Suprapubic skin (tissue), 3 donors: Measurements from ENCODE around the gene DNMT3A.

Experiments used
- POLR2AphosphoS5 ChIP-seq, 3 donors: sonication (generic); formaldehyde crosslinking; IDR thresholded peaks; one replicate each; pipeline ENCODE4 v1.6.1; 2017; ENCODE audit warnings: antibody characterized with exemption in 3 of 3
- TF ChIP-seq, protein P1 (sequence below), 2 donors: fragments of 200-600 bp in 1 of 2; fragments of 450-650 bp in 1 of 2; sonication (generic) in 1 of 2; IDR thresholded peaks; one replicate each; pipeline ENCODE4 v1.5.1; 2016 to 2019; ENCODE audit warnings: antibody characterized with exemption in 2 of 2, mild to moderate bottlenecking in 1 of 2, moderate library complexity in 1 of 2

GRCh38 chr2:25294573-25295462, 46.9 kb downstream of the DNMT3A start:
- TF ChIP-seq, protein P1, sequence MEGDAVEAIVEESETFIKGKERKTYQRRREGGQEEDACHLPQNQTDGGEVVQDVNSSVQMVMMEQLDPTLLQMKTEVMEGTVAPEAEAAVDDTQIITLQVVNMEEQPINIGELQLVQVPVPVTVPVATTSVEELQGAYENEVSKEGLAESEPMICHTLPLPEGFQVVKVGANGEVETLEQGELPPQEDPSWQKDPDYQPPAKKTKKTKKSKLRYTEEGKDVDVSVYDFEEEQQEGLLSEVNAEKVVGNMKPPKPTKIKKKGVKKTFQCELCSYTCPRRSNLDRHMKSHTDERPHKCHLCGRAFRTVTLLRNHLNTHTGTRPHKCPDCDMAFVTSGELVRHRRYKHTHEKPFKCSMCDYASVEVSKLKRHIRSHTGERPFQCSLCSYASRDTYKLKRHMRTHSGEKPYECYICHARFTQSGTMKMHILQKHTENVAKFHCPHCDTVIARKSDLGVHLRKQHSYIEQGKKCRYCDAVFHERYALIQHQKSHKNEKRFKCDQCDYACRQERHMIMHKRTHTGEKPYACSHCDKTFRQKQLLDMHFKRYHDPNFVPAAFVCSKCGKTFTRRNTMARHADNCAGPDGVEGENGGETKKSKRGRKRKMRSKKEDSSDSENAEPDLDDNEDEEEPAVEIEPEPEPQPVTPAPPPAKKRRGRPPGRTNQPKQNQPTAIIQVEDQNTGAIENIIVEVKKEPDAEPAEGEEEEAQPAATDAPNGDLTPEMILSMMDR (IDR thresholded peaks at IDR 0.05), result no peak
- TF ChIP-seq POLR2AphosphoS5 (IDR thresholded peaks at IDR 0.05), result no peak
